ENCODE results near the gene GRM4.

Gene GRM4

GRCh38 chr6:34056305-34057108 is 89.4 kb downstream of the GRM4 start:
- Histone ChIP-seq H3K36me3 (ENCODE audit: insufficient read depth, low read length) (no peaks in the 10 kb centered on the region), H3K9ac (ENCODE audit: low read depth, low read length, poor library complexity, severe bottlenecking) (no peak overlapping the region), H3K4me1 (ENCODE audit: insufficient read depth, low read length, poor library complexity, severe bottlenecking) (peaks cover 6% of the 10 kb centered on the region), H3F3A (ENCODE audit: low read depth) (no peaks in the 10 kb centered on the region), H3K79me2 (ENCODE audit: insufficient read depth, low read length) (no peaks in the 10 kb centered on the region), H3K4me3 (ENCODE audit: low read length, poor library complexity, severe bottlenecking) (no peak overlapping the region), H3K9me3 (ENCODE audit: insufficient read depth, low read depth, low read length) (no peaks in the 10 kb centered on the region), H4K20me1 (ENCODE audit: insufficient read depth, low read length, poor library complexity, severe bottlenecking) (no peaks in the 10 kb centered on the region), H3K4me2 (ENCODE audit: low read depth, low read length, poor library complexity, severe bottlenecking) (no peak overlapping the region), H3K27me3 (ENCODE audit: insufficient read depth, low read length, poor library complexity, severe bottlenecking) (no peaks in the 10 kb centered on the region), H3K9me2 (replicated peaks; ENCODE audit: low read depth, low read length) (no peaks in the 10 kb centered on the region), H2AFZ (ENCODE audit: low read length) (no peak overlapping the region)
- TF ChIP-seq CTCF (conservative IDR thresholded peaks at IDR 0.05; ENCODE audit: low read length), result no peak
- TF ChIP-seq EZH2phosphoT487 (IDR thresholded peaks at IDR 0.05; ENCODE audit: borderline replicate concordance), result no peak

- Histone ChIP-seq H3K4me2 (ENCODE audit: low read depth, low read length, poor library complexity, severe bottlenecking) (no peak overlapping the region), H3K4me1 (ENCODE audit: insufficient read depth, low read length, poor library complexity, severe bottlenecking) (peaks cover 6% of the 10 kb centered on the region), H3K9me3 (ENCODE audit: insufficient read depth, low read depth, low read length) (no peaks in the 10 kb centered on the region), H3K36me3 (ENCODE audit: insufficient read depth, low read length) (no peaks in the 10 kb centered on the region), H3K27me3 (ENCODE audit: insufficient read depth, low read length, poor library complexity, severe bottlenecking) (no peaks in the 10 kb centered on the region), H2AFZ (ENCODE audit: low read length) (no peak overlapping the region), H3K79me2 (ENCODE audit: insufficient read depth, low read length) (no peaks in the 10 kb centered on the region), H4K20me1 (ENCODE audit: insufficient read depth, low read length, poor library complexity, severe bottlenecking) (no peaks in the 10 kb centered on the region), H3K9ac (ENCODE audit: low read depth, low read length, poor library complexity, severe bottlenecking) (no peak overlapping the region), H3K4me3 (ENCODE audit: low read length, poor library complexity, severe bottlenecking) (no peak overlapping the region), H3F3A (ENCODE audit: low read depth) (no peaks in the 10 kb centered on the region), H3K9me2 (replicated peaks; ENCODE audit: low read depth, low read length) (no peaks in the 10 kb centered on the region)
- TF ChIP-seq EZH2phosphoT487 (IDR thresholded peaks at IDR 0.05; ENCODE audit: borderline replicate concordance) (no peak), CTCF (conservative IDR thresholded peaks at IDR 0.05; ENCODE audit: low read length) (peak; percentile 94)
Observed at GRCh38 chr6:34055223-34055933, 90.5 kb downstream of the GRM4 start.

- Histone ChIP-seq H3K9me3 (ENCODE audit: insufficient read depth, low read depth, low read length) (no peaks in the 10 kb centered on the region), H3K9me2 (replicated peaks; ENCODE audit: low read depth, low read length) (no peaks in the 10 kb centered on the region), H3F3A (ENCODE audit: low read depth) (no peaks in the 10 kb centered on the region), H2AFZ (ENCODE audit: low read length) (no peak overlapping the region), H3K79me2 (ENCODE audit: insufficient read depth, low read length) (no peaks in the 10 kb centered on the region), H3K4me2 (ENCODE audit: low read depth, low read length, poor library complexity, severe bottlenecking) (no peak overlapping the region), H4K20me1 (ENCODE audit: insufficient read depth, low read length, poor library complexity, severe bottlenecking) (no peaks in the 10 kb centered on the region), H3K36me3 (ENCODE audit: insufficient read depth, low read length) (no peaks in the 10 kb centered on the region), H3K27me3 (ENCODE audit: insufficient read depth, low read length, poor library complexity, severe bottlenecking) (no peaks in the 10 kb centered on the region), H3K9ac (ENCODE audit: low read depth, low read length, poor library complexity, severe bottlenecking) (no peak overlapping the region), H3K4me1 (ENCODE audit: insufficient read depth, low read length, poor library complexity, severe bottlenecking) (peaks cover 6% of the 10 kb centered on the region), H3K4me3 (ENCODE audit: low read length, poor library complexity, severe bottlenecking) (no peak overlapping the region)
- TF ChIP-seq CTCF (conservative IDR thresholded peaks at IDR 0.05; ENCODE audit: low read length) (no peak), EZH2phosphoT487 (IDR thresholded peaks at IDR 0.05; ENCODE audit: borderline replicate concordance) (no peak)
Observed at GRCh38 chr6:34053721-34054120, 92.2 kb downstream of the GRM4 start.
